SU-DHL-6 (cell line): ENCODE measurements around the gene SPATA9.

Experiments
- H2AFZ ChIP-seq: fragments of 200-600 bp; sonication (generic); 2 replicates; pipeline ENCODE4 v1.6.1; 2014; ENCODE audit warnings: low read depth, mild to moderate bottlenecking, moderate library complexity, mixed read lengths, antibody characterized with exemption, low read length; ENCODE audit not compliant: severe bottlenecking
- H3F3A ChIP-seq: fragments of 200-600 bp; shearing (Covaris generic); 2 replicates; pipeline ENCODE4 v1.6.0; 2016; ENCODE audit warnings: antibody characterized with exemption, mild to moderate bottlenecking; ENCODE audit not compliant: insufficient read depth
- H3K27ac ChIP-seq: fragments of 200-600 bp; sonication (generic); 2 replicates; pipeline ENCODE4 v1.5.1; 2016; ENCODE audit warnings: low read depth, mild to moderate bottlenecking, low read length, moderate library complexity, mixed read lengths
- H3K27me3 ChIP-seq: fragments of 200-600 bp; sonication (generic), shearing (Covaris generic); 2 replicates; pipeline ENCODE4 v1.6.0; 2014; ENCODE audit warnings: mild to moderate bottlenecking, low read length
- H3K36me3 ChIP-seq: fragments of 200-600 bp; sonication (generic); 2 replicates; pipeline ENCODE4 v1.6.1; 2014; ENCODE audit warnings: mild to moderate bottlenecking, low read length, mixed read lengths
- H3K4me2 ChIP-seq: fragments of 300-600, 200-600 bp; shearing (Covaris generic), sonication (generic); 2 replicates; pipeline ENCODE4 v1.6.0; 2014; ENCODE audit warnings: low read length, low read depth, mild to moderate bottlenecking; ENCODE audit not compliant: poor library complexity, severe bottlenecking
- H3K4me3 ChIP-seq: fragments of 200-600 bp; sonication (generic); 2 replicates; pipeline ENCODE4 v1.5.1; 2014; ENCODE audit warnings: antibody characterized with exemption, low read length, mild to moderate bottlenecking, mixed read lengths; ENCODE audit not compliant: insufficient read depth, poor library complexity, severe bottlenecking
- H3K79me2 ChIP-seq: fragments of 200-600 bp; sonication (generic); 2 replicates; pipeline ENCODE4 v1.6.1; 2014; ENCODE audit warnings: mild to moderate bottlenecking, low read length, moderate library complexity; ENCODE audit not compliant: insufficient read depth
- H3K9ac ChIP-seq: fragments of 200-600 bp; sonication (generic); 2 replicates; pipeline ENCODE4 v1.7.0; 2014; ENCODE audit warnings: mild to moderate bottlenecking, low read length
- H3K9me2 ChIP-seq: fragments of 200-600 bp; sonication (generic); replicated peaks from 2 replicates; pipeline ENCODE4 v1.6.1; 2014; ENCODE audit warnings: low read length; ENCODE audit not compliant: insufficient read depth
- H3K9me3 ChIP-seq: fragments of 200-600 bp; sonication (generic); 2 replicates; pipeline ENCODE4 v1.6.1; 2014; ENCODE audit warnings: low read length, mixed read lengths; ENCODE audit not compliant: insufficient read depth
- H4K20me1 ChIP-seq: fragments of 200-600 bp; sonication (generic); 2 replicates; pipeline ENCODE4 v1.6.1; 2014; ENCODE audit warnings: low read depth, mild to moderate bottlenecking, antibody characterized with exemption, low read length, moderate library complexity, mixed read lengths
- EZH2phosphoT487 ChIP-seq: fragments of 200-600 bp; sonication (generic), shearing (Covaris generic); conservative IDR thresholded peaks from 2 replicates; pipeline ENCODE4 v1.6.1; 2018; ENCODE audit warnings: mild to moderate bottlenecking, antibody characterized with exemption, low read length, moderate library complexity, mixed read lengths
- TF ChIP-seq, protein P1 (sequence below): fragments of 200-600 bp; sonication (generic); IDR thresholded peaks from one replicate; pipeline ENCODE4 v1.5.1; 2017; ENCODE audit warnings: antibody characterized with exemption, mild to moderate bottlenecking, low read length, moderate library complexity; ENCODE audit not compliant: insufficient read depth, poor library complexity, severe bottlenecking

Gene SPATA9

DNA sequence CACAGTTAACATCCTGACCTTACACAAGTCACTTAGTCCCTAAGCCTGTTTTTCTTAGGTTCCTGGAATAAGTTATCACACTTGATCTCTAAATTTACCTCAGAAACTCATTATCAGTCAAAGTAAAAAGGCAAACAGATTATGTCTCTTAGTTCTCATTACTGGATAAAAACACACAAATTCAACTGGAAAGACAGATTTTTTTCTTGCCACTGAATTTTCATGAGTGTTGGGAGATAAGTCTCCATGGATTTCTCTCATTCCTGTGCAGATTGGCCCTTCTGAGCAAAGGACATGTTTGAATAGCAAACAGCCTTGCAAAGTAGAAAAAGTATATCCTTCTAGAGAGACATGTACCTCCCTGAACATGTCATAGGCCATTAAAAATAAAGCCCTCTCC is 10.2 kb downstream of the SPATA9 start:
- Histone ChIP-seq H3K9me3 (no peaks in the 10 kb centered on the region), H3K9me2 (no peaks in the 10 kb centered on the region), H3K27ac (no peak overlapping the region), H2AFZ (no peak overlapping the region), H3K4me2 (no peak overlapping the region), H3K79me2 (no peaks in the 10 kb centered on the region), H3K27me3 (no peaks in the 10 kb centered on the region), H3F3A (no peaks in the 10 kb centered on the region), H3K4me3 (no peak overlapping the region), H3K36me3 (no peaks in the 10 kb centered on the region), H3K9ac (no peak overlapping the region), H4K20me1 (no peaks in the 10 kb centered on the region)
- TF ChIP-seq, protein P1, sequence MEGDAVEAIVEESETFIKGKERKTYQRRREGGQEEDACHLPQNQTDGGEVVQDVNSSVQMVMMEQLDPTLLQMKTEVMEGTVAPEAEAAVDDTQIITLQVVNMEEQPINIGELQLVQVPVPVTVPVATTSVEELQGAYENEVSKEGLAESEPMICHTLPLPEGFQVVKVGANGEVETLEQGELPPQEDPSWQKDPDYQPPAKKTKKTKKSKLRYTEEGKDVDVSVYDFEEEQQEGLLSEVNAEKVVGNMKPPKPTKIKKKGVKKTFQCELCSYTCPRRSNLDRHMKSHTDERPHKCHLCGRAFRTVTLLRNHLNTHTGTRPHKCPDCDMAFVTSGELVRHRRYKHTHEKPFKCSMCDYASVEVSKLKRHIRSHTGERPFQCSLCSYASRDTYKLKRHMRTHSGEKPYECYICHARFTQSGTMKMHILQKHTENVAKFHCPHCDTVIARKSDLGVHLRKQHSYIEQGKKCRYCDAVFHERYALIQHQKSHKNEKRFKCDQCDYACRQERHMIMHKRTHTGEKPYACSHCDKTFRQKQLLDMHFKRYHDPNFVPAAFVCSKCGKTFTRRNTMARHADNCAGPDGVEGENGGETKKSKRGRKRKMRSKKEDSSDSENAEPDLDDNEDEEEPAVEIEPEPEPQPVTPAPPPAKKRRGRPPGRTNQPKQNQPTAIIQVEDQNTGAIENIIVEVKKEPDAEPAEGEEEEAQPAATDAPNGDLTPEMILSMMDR = no peak
- no peak for TF ChIP-seq EZH2phosphoT487

DNA sequence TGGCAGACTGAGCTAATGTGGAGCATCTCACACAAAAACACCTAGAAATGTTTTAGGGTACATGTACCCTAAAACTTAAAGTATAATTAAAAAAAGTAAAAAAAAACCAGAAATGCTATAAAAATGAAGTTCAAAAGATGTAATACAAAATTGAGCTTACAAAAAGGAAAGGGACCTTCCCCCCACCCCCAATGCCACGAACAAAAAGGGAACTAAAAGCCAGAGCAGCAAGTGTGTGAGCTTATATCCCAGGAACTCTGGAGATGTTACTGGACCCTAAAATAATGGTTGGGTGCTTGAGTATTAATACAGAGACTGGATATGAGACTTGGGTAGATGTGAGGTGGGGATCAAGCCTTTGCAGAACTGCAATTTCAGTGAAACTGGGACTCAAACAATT is 11.0 kb downstream of the SPATA9 start:
- no peak overlapping the region for H3K4me3 ChIP-seq
- H2AFZ ChIP-seq = no peak overlapping the region
- H4K20me1 ChIP-seq = no peaks in the 10 kb centered on the region
- H3K27ac ChIP-seq = no peak overlapping the region
- H3K27me3 ChIP-seq = no peaks in the 10 kb centered on the region
- no peak overlapping the region for H3K9ac ChIP-seq
- no peaks in the 10 kb centered on the region for H3K9me2 ChIP-seq
- H3F3A ChIP-seq = no peaks in the 10 kb centered on the region
- TF ChIP-seq, protein P1 = no peak
- TF ChIP-seq EZH2phosphoT487 = no peak
- H3K4me2 ChIP-seq = no peak overlapping the region
- H3K9me3 ChIP-seq = no peaks in the 10 kb centered on the region
- H3K36me3 ChIP-seq = no peaks in the 10 kb centered on the region
- no peaks in the 10 kb centered on the region for H3K79me2 ChIP-seq

DNA sequence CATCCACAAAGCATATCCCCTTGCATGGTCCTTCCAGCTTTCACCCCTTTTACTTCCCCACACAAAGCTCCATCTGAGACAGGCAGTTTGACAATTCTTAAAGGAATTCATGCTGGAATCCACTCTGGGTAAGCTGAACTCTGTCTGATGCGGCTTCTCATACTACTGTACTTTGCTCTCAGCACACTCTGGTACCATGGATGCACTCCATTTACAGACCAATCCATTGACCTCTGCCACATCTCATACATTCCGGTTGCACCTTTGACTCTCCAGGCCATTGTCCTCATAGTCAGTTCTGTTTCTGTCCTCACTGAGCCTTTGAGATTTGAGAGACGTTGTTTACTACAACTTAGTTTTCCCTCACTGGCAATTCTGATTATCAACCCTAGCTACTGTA is 12.2 kb downstream of the SPATA9 start:
- Histone ChIP-seq H3K27ac (no peak overlapping the region), H2AFZ (no peak overlapping the region), H4K20me1 (no peaks in the 10 kb centered on the region), H3K9me2 (no peaks in the 10 kb centered on the region), H3K4me3 (no peak overlapping the region), H3F3A (no peaks in the 10 kb centered on the region), H3K79me2 (no peaks in the 10 kb centered on the region), H3K9ac (no peak overlapping the region), H3K27me3 (no peaks in the 10 kb centered on the region), H3K4me2 (no peak overlapping the region), H3K36me3 (no peaks in the 10 kb centered on the region), H3K9me3 (no peaks in the 10 kb centered on the region)
- no peak for TF ChIP-seq EZH2phosphoT487
- TF ChIP-seq, protein P1 = no peak

DNA sequence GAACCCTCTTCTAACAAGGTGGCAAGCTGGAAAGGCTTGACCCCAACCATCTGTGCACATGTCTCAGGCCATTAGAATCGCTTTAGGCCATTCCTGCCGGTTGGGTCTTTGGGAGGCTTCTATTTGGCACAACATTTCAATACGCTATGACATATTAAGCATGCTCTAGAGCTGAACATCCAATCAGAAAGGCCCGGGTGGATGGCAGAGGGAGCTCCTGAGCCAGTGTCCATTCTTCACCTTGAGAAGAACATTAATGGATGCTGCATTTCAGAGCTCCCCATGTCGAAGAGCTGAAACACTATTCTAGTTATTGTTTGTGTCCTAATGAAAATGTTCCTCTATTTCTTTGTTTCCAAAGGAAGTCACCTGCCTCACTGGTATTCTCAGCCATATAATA is 12.8 kb downstream of the SPATA9 start:
- Histone ChIP-seq H4K20me1 (no peaks in the 10 kb centered on the region), H3K79me2 (no peaks in the 10 kb centered on the region), H3K4me3 (no peak overlapping the region), H3K4me2 (no peak overlapping the region), H3F3A (no peaks in the 10 kb centered on the region), H3K9me3 (no peaks in the 10 kb centered on the region), H3K36me3 (no peaks in the 10 kb centered on the region), H3K27me3 (no peaks in the 10 kb centered on the region), H3K9me2 (no peaks in the 10 kb centered on the region), H3K9ac (no peak overlapping the region), H2AFZ (no peak overlapping the region), H3K27ac (no peak overlapping the region)
- TF ChIP-seq, protein P1 = no peak
- TF ChIP-seq EZH2phosphoT487 = no peak
